Osteoblast (primary cell): ENCODE data around the gene ARHGAP42. TPM values are rescaled to one million over a fixed set of nuclear protein-coding genes. Genes with fewer than 3 reads are reported as not detected.

Source experiments
- DNase-seq: peaks from one replicate; pipeline ENCODE4 v3.0.0; 2011; ENCODE audit warnings: low spot score, mixed read lengths; ENCODE audit not compliant: insufficient read length; ENCODE audit errors: missing footprints
- H2AFZ ChIP-seq: 2 replicates; pipeline ENCODE4 v1.6.0; 2011; ENCODE audit warnings: mild to moderate bottlenecking, low read length
- H3K27ac ChIP-seq: 2 replicates; pipeline ENCODE4 v1.5.1; 2011; ENCODE audit warnings: mild to moderate bottlenecking, low read depth, low read length, moderate library complexity
- H3K27me3 ChIP-seq: 2 replicates; pipeline ENCODE4 v1.6.0; 2012; ENCODE audit warnings: mild to moderate bottlenecking, control low read depth, inconsistent platforms, low read length, moderate library complexity; ENCODE audit not compliant: insufficient read depth
- H3K36me3 ChIP-seq: 2 replicates; pipeline ENCODE4 v1.5.1; 2011; ENCODE audit warnings: mild to moderate bottlenecking, low read length, control low read depth, moderate library complexity; ENCODE audit not compliant: insufficient read depth
- H3K4me1 ChIP-seq: 2 replicates; pipeline ENCODE4 v1.5.1; 2011; ENCODE audit warnings: mild to moderate bottlenecking, low read length, control low read depth, moderate library complexity; ENCODE audit not compliant: insufficient read depth
- H3K4me2 ChIP-seq: 2 replicates; pipeline ENCODE4 v1.6.0; 2011; ENCODE audit warnings: mild to moderate bottlenecking, low read length; ENCODE audit not compliant: insufficient read depth
- H3K4me3 ChIP-seq: fragments of 200-600 bp; sonication (generic); 3 replicates; pipeline ENCODE4 v1.5.1; 2012; ENCODE audit warnings: mild to moderate bottlenecking, low read length, inconsistent platforms; ENCODE audit not compliant: insufficient read depth
- H3K79me2 ChIP-seq: 2 replicates; pipeline ENCODE4 v1.6.0; 2012; ENCODE audit warnings: mild to moderate bottlenecking, low read length, control low read depth, inconsistent platforms; ENCODE audit not compliant: insufficient read depth
- H3K9me3 ChIP-seq: 2 replicates; pipeline ENCODE4 v1.5.1; 2011; ENCODE audit warnings: low read depth, low read length, control low read depth
- H4K20me1 ChIP-seq: 2 replicates; pipeline ENCODE4 v1.6.0; 2012; ENCODE audit warnings: mild to moderate bottlenecking, low read length, control low read depth; ENCODE audit not compliant: insufficient read depth
- CTCF ChIP-seq: IDR thresholded peaks from 2 replicates; pipeline ENCODE4 v1.5.1; 2011; ENCODE audit warnings: mild to moderate bottlenecking, low read depth, low read length, moderate library complexity; ENCODE audit errors: extremely low read depth
- small RNA-seq: library from RNA; depleted of rRNA; stranded (forward); fragments of <200 nt; gene quantifications from one replicate; pipeline ENCODE3, GENCODE V24; 2012
- total RNA-seq: library from RNA; depleted of rRNA; stranded (reverse); fragments of >200 nt; gene quantifications from 2 replicates; pipeline ENCODE4 v1.2.3, GENCODE V29; 2012

Gene ARHGAP42
- total RNA-seq, 1 donor = 9.4 TPM

GRCh38 chr11:101035872-101036271, 348.8 kb downstream of the ARHGAP42 start:
- no peaks in the 10 kb centered on the region for H3K79me2 ChIP-seq
- no peak for TF ChIP-seq CTCF
- H3K36me3 ChIP-seq = no peaks in the 10 kb centered on the region
- H3K9me3 ChIP-seq = no peaks in the 10 kb centered on the region
- H3K27ac ChIP-seq = no peak overlapping the region
- DNase-seq = no peak
- H3K27me3 ChIP-seq = peaks cover 3% of the 10 kb centered on the region
- no peak overlapping the region for H3K4me3 ChIP-seq
- H3K4me2 ChIP-seq = no peak overlapping the region
- no peaks in the 10 kb centered on the region for H3K4me1 ChIP-seq
- no peak overlapping the region for H2AFZ ChIP-seq
- no peaks in the 10 kb centered on the region for H4K20me1 ChIP-seq

Small RNAs within 50 kb of the gene (small RNA-seq; reads per million reads assigned to genes)
- gene RN7SL222P = not detected
